Activated effector memory CD4-positive, alpha-beta T cell treated with anti-CD3 and anti-CD28 coated beads, Interleukin-2, amount 50 U/mL, for 16 hours (primary cell): ENCODE data around the gene ZNF780B.

Source experiments
- DNase-seq: peaks from one replicate; pipeline ENCODE4 v3.0.0-alpha.2; 2020

Gene ZNF780B

GRCh38 chr19:40035996-40036395 lies 20.0 kb downstream of the ZNF780B start:
- DNase-seq: no peak

- DNase-seq: no peak
Observed at GRCh38 chr19:40033989-40034560, 22.0 kb downstream of the ZNF780B start.

DNA sequence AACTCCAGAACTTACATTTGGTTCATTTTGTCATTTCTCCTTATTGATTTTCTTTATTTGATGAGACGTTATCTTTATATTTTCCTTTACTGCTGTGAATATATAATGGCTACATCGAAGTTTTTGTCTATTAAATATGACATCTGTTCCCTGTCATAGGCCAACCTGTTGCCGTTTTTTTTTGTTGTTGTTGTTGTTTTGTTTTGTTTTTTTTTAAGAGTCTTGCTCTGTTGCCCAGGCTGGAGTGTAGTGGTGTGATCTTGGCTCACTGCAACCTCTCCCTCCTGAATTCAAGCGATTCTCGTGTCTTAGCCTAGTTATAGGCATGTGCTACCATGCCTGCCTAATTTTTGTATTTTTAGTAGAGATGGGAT lies 29.4 kb downstream of the ZNF780B start:
- DNase-seq: no peak

GRCh38 chr19:40025938-40026596 lies 30.0 kb downstream of the ZNF780B start:
- DNase-seq: no peak

- no peak for DNase-seq
Observed at GRCh38 chr19:40023969-40024368, 32.1 kb downstream of the ZNF780B start.

DNA sequence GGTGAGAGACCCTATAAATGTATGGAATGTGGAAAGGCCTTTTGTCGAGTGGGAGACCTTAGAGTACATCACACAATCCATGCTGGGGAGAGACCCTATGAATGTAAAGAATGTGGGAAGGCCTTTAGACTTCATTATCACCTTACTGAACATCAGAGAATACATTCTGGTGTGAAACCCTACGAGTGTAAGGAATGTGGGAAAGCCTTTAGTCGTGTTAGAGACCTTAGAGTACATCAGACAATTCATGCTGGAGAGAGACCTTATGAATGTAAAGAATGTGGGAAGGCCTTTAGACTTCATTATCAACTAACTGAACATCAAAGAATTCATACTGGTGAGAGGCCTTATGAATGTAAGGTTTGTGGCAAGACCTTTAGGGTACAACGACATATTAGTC lies 42.0 kb downstream of the ZNF780B start:
- no peak for DNase-seq

- no peak for DNase-seq
Observed at GRCh38 chr19:40009674-40010073, 46.4 kb downstream of the ZNF780B start.

- no peak for DNase-seq
Observed at GRCh38 chr19:40006273-40006691, 49.7 kb downstream of the ZNF780B start.

GRCh38 chr19:40005691-40006272 lies 50.2 kb downstream of the ZNF780B start:
- DNase-seq: no peak

DNA sequence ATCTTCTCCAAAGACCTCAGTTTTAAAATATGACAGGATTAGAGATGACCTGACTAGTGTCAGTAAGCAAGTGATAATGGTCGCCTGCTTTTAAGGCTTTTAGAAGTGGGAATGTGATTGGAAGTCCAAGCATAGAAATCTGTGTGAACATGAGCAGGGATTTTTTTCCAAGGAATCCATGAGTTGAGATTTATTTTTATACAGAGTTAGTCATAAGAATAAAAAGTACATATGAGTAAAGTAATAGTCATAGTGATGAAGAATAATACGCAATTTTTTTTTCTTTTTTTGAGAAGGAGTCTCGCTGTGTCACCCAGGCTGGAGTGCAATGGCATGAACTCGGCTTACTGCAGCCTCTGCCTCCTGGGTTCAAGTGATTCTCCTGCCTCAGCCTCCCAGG lies 57.5 kb downstream of the ZNF780B start:
- DNase-seq: no peak

GRCh38 chr19:39997638-39998216 lies 58.3 kb downstream of the ZNF780B start:
- no peak for DNase-seq

DNA sequence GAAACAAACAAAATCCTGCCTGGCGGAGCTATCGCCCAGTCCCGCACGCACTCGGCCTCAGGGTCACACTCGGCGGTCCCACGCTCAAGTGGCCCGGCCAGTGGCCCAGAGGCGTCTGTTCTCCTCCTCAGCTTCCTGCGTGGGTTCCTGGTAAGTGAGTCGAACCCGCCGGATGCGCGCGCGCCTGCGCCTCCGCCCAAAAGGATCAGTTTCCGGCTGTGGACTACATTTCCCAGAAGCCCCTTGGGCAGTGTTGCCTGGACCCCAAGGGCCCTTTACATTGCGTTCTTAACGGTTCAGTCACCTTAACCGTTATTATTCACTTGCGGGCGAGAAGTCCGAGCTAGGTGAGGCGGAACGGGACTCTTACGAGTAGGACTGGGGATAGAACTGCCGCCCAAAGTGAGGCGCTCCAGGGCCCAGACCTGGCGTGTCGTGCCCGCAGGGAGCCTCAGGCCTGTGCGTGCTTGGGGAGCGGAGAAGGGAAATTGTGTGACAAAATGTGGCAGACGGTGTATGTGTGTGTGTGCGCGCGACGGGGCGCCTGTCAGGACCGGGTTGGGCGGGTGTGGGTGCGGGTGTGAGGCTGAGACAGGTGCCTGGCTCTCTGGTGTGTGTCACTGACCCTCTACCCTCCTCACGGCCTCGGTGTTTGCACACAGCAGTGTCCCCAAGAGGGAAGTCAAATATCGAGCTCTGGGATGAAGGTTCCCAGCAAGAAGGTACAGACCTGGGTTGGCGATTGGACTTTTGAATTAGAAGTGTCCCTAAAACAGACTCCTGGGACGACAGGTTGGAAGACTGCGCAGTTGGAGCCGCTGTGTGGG lies 59.0 kb downstream of the ZNF780B start, which contains the start of gene ZNF546:
Gene ZNF546 (plus strand): TSS at position 250 of the 827 bp plus-strand sequence. CDS start 1,267 bp downstream, outside the sequence.
- peak; percentile 97 for DNase-seq

DNA sequence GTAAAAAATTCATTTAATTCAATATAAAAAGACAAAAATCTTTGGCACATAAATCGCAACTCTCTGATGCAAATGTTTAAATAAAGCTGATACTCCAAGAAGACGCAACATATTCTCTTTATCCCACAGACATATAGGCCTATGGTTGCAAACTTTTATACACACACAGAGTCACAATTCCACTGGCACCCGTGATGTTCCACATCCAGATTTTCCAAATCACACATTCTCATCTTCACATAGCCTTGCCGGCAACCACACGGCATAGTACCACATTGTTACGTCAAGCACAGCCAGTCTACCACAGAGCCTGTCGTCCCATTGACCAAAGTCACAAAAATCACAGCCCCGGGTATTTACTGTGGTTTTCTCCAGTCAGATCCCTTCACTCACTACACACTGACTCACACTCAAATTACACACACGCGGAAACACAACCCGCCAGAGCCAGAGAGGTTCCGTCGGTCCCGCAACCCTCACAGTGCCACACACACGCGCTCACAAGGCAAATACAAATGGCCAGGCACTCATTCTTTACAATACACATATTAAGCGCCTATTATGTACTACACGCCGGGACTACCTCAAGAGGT lies 59.7 kb downstream of the ZNF780B start:
- no peak for DNase-seq

DNA sequence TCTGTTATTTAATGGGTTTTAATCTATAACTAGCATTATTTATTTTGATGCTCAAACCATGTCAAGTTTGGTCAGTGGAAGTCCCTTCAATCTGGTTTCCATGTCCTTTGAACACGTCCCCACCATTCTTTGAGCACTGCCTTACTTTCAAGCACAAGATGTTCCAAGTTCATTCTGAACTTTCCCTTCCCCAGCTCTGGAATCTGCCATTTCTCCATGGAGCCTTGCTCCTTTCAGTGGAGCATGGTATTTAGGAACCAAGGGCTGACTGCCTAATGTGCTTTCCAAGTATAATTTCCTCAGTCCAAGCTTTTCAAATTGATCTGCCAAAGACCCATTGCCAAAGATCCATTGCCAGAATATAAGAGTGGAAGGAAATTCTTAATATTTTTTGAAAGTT lies 60.2 kb downstream of the ZNF780B start:
- DNase-seq: no peak

DNA sequence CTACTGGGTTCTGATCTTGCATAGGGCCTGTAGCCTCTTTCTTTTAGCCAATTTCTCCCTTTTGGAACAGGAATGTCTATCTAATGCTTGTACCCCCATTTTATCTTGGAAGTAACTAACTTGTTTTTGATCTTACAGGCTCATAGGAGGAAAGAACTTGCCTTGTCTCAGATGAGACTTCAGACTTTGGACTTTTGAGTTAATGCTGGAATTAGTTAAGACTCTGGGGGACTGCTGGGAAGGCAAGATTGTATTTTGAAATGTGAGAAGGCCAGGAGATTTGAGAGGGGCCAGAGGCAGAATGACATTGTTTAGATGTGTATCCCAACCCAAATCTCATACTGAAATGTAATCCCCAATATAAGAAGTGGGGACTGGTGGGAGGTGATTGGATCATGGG lies 61.7 kb downstream of the ZNF780B start:
- DNase-seq: no peak

DNA sequence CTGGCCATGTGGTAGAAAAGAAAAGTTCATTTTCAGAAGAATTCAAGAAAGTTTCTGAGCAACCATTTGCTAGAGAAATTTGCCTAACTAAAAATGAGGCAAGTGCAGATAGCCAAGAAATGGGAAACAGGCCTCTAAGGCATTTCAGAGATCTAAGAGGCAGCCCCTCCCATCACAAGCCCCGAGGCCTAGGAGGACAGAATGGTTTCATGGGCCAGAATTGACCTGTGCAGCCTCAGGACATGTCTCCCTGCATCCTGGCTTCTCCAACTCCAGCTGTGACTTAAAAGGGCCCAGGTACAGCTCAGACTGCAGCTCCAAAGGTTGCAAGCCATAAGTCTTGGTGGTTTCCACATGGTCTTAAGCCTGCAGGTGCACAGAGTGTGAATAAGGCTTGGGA lies 62.4 kb downstream of the ZNF780B start:
- no peak for DNase-seq

- DNase-seq: no peak
Observed at GRCh38 chr19:39987596-39987995, 68.4 kb downstream of the ZNF780B start.

- DNase-seq: no peak
Observed at GRCh38 chr19:39987167-39987566, 68.9 kb downstream of the ZNF780B start.

- DNase-seq: no peak
Observed at GRCh38 chr19:39986643-39987042, 69.4 kb downstream of the ZNF780B start.

DNA sequence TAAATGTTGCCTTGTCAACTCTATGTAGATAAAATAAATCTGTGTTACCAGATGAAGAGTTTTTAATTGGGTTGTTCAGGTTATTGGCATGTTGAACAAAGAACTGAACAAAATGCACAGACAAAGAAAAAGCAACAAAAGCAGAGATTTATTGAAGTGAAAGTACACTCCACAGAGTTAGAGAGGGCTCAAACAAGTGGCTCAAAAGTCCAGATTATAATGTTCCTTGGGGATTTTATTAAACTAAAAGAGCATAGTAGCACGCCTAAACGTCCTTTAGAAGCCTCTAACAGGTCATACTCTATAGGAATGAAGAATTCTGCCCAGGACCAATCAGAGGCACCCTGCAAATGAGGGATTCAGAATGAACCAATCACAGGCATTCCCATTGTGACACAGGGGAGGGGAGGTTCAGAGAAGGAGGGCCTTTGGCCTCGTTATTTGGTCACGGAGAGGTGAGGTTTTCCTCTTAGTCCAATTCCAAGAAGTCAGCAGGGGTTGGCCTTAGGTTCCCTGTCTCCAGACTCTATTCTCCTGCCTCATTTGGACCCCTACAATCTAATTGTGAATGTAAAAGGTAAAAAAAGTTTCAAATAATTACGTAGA lies 72.2 kb downstream of the ZNF780B start:
- DNase-seq: no peak

DNA sequence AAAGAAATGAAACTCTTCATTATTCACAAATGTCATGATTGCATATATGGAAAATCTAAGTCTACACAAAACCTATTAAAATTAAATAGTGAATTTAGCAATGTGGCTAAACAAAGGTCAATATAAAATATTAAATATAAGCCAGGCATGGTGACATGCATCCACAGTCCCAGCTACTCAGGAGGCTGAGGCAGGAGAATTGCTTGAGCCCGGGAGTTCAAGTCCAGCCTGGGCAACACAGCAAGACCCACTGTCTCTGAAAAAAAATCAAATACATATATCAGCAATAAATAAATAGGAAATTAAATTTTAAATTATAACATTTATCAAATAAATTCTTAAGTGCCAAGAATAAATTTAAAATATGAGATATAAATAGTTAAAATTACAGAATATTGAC lies 73.1 kb downstream of the ZNF780B start:
- no peak for DNase-seq
